ENCODE measurements around the gene NMNAT2. TPM values are rescaled to one million over a fixed set of nuclear protein-coding genes. Genes with fewer than 3 reads are reported as not detected.

Gene NMNAT2
- total RNA-seq, 4 donors from 2014 or later, result 0.20 to 0.48 (median 0.27) TPM; not detected in 1

DNA sequence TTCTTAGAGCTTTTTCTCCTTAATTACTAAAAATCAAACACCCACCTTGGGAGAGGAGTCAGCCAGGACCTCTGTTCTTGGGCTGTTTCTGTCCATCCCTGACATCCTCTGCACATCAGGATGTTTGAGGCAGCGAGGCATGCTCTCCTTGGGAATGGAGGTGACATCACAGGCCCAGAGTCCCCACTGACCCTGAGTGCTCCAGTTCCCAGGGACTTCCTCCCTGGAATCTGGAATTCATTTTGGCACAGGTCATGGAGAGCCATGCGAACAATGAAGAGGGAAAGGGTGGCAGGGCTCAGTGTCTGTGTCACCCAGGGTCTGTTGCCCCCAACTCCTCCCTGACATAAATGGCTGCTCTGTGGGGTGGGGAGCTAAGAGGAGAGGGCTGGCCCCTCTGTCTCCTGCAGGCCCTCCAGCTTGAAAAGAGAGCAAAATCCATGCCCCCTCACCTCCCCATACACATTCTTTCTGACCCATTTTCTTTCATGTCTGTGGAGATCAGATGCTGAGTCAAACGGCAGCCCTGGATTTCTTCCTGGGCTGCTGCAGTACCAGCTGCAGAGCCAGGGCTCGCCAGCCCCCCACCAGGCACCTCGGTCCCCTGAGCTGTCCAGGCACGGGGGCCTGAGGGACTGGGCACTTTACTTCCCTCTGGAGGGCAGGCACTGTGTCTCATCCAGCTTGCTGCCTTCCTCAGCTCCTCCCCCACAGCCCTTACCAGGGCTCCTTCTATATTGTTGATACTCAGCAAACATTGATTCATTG, 102.0 kb downstream of the NMNAT2 start:
- Histone ChIP-seq H3K4me3 (no peak overlapping the region), H3K9me3 (no peaks in the 10 kb centered on the region), H3K27me3 (no peaks in the 10 kb centered on the region), H3K27ac (peak overlapping the region in 1 of 4 donors; percentile 32), H3K4me1 (peaks cover 5 to 16% (median 10%) of the 10 kb centered on the region in 4 donors), H3K36me3 (no peaks in the 10 kb centered on the region)
- TF ChIP-seq, protein P1, sequence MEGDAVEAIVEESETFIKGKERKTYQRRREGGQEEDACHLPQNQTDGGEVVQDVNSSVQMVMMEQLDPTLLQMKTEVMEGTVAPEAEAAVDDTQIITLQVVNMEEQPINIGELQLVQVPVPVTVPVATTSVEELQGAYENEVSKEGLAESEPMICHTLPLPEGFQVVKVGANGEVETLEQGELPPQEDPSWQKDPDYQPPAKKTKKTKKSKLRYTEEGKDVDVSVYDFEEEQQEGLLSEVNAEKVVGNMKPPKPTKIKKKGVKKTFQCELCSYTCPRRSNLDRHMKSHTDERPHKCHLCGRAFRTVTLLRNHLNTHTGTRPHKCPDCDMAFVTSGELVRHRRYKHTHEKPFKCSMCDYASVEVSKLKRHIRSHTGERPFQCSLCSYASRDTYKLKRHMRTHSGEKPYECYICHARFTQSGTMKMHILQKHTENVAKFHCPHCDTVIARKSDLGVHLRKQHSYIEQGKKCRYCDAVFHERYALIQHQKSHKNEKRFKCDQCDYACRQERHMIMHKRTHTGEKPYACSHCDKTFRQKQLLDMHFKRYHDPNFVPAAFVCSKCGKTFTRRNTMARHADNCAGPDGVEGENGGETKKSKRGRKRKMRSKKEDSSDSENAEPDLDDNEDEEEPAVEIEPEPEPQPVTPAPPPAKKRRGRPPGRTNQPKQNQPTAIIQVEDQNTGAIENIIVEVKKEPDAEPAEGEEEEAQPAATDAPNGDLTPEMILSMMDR (IDR thresholded peaks at IDR 0.05), result no peak
- TF ChIP-seq POLR2A (IDR thresholded peaks at IDR 0.05), result no peak
- TF ChIP-seq EP300 (IDR thresholded peaks at IDR 0.05; ENCODE audit: low read depth), result no peak
- TF ChIP-seq POLR2AphosphoS5 (IDR thresholded peaks at IDR 0.05), result no peak
- in situ Hi-C loops (cut with MboI; ENCODE audit: low pct_ligation_motif_present in 1 of 4, low pct_unique_long_range_greater_than_20kb in 1 of 4, low sequenced_read_pairs in 3 of 4) (no loop called here), intact Hi-C loops (cut with DNase I; ENCODE audit: low total_unique reads) (loop anchor here (5.0 kb wide), 1 partner anchor 34 kb away; no protein-coding TSS in a partner anchor)
- DNase-seq, result no peak
- 53% methylated on average over 6 of the region's 6 CpGs; no CpG with 5 or more reads in 1 of the 2 donors for WGBS, 2 donors (ENCODE audit: low coverage in 1 of 2)

DNA sequence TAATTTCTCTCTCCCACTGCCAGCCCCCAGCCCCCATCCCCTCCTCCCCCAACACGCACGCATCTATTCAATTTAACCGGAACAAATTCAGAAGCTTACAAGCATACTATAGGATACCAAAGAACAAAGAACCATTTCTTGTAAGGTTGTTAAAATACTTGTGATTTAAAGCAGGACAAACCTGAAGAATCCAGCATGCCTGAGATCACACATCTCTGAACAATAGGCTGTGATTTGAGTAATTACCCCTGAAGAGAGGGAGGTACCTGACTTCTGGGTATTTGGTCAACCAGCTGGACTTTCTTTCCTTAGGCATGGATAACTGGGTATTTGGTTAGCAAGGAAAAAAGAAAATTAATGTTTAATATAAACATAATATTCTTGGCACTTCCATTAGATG, 105.1 kb downstream of the NMNAT2 start:
- Histone ChIP-seq H3K27ac (peak overlapping the region in 1 of 4 donors; percentile 33), H3K27me3 (no peaks in the 10 kb centered on the region), H3K4me3 (no peak overlapping the region), H3K9me3 (no peaks in the 10 kb centered on the region), H3K4me1 (peaks cover 0 to 5% (median 2%) of the 10 kb centered on the region in 4 donors), H3K36me3 (no peaks in the 10 kb centered on the region)
- intact Hi-C loops (cut with DNase I; ENCODE audit: low total_unique reads), result no loop called here
- in situ Hi-C loops (cut with MboI; ENCODE audit: low pct_ligation_motif_present in 1 of 4, low pct_unique_long_range_greater_than_20kb in 1 of 4, low sequenced_read_pairs in 3 of 4), result no loop called here
- no peak for DNase-seq
- 87 to 88% methylated on average over 3 of the region's 3 CpGs for WGBS, 2 donors (ENCODE audit: low coverage in 1 of 2)
- TF ChIP-seq, protein P1 (IDR thresholded peaks at IDR 0.05), result no peak
- TF ChIP-seq POLR2A (IDR thresholded peaks at IDR 0.05) (no peak), EP300 (IDR thresholded peaks at IDR 0.05; ENCODE audit: low read depth) (no peak), POLR2AphosphoS5 (IDR thresholded peaks at IDR 0.05) (no peak)

DNA sequence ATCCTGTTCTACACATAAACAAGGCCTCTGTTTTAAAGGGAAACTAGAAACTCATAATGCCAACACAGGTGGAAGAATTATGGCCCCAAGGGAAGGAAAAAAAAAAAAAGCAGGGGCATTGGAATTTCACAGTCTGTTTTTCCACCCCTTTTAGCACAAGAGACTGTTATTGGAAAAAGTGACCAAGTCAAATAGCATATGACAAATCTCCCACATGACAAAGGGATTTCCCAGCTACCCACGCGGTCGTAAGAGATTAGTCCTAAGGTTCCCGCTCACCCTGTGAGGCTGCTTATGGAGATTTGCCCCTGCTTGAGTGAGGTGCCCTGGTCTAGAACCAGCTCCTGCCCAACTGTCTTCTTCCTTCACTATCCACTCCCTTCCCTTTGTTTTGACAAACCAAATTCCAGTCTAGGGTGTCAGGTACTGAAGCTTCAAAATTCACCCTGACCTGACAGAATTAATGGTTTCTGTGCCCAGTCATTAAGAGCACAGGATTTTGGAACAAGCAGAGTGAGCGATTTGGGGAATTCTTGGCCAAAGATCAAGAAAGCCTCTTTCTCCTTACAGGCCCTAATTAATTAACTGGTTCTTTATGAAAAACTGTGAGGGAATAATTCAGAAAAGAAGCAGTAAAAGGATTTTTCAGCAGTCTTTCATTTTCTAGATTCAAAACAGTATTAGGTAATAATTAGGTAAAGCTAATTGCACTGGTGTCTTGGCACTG, 107.3 kb downstream of the NMNAT2 start:
- H3K27ac ChIP-seq, result peak overlapping the region; percentile 20 to 68 (median 56)
- no peak overlapping the region for H3K4me3 ChIP-seq
- H3K27me3 ChIP-seq, result no peaks in the 10 kb centered on the region
- H3K9me3 ChIP-seq, result no peaks in the 10 kb centered on the region
- TF ChIP-seq, protein P1 (IDR thresholded peaks at IDR 0.05), result no peak
- TF ChIP-seq POLR2AphosphoS5 (IDR thresholded peaks at IDR 0.05), result peak in 1 of 3 donors; percentile 29
- TF ChIP-seq EP300 (IDR thresholded peaks at IDR 0.05; ENCODE audit: low read depth), result no peak
- TF ChIP-seq POLR2A (IDR thresholded peaks at IDR 0.05), result no peak
- 56 to 71% methylated on average over 5 of the region's 5 CpGs for WGBS, 2 donors (ENCODE audit: low coverage in 1 of 2)
- intact Hi-C loops (cut with DNase I; ENCODE audit: low total_unique reads) (no loop called here), in situ Hi-C loops (cut with MboI; ENCODE audit: low pct_ligation_motif_present in 1 of 4, low pct_unique_long_range_greater_than_20kb in 1 of 4, low sequenced_read_pairs in 3 of 4) (no loop called here)
- H3K4me1 ChIP-seq, result no peaks in the 10 kb centered on the region
- DNase-seq, result no peak
- H3K36me3 ChIP-seq, result no peaks in the 10 kb centered on the region

DNA sequence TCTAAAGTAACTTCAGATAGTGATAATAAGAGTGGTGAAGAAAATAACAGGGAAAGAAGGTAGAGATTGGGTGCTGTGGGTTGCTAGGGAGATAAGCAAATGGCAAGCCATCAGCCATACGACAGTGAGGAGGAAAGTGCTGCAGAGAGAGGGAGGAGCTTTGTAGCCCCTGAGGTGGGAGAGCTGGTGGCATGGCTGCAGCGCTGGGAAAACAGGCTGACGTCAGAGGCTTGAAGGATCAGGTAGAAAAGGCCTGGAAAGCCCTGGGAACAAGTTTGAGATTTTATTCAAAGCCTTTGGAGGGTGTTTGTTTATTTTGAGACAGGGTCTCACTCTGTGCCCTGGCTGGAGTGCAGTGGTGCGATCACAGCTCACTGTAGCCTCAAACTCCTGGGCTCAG, 109.5 kb downstream of the NMNAT2 start:
- Histone ChIP-seq H3K27ac (no peak overlapping the region), H3K36me3 (no peaks in the 10 kb centered on the region), H3K9me3 (no peaks in the 10 kb centered on the region), H3K4me1 (peaks cover 0 to 5% (median 2%) of the 10 kb centered on the region in 4 donors), H3K4me3 (no peak overlapping the region), H3K27me3 (no peaks in the 10 kb centered on the region)
- intact Hi-C loops (cut with DNase I; ENCODE audit: low total_unique reads) (no loop called here), in situ Hi-C loops (cut with MboI; ENCODE audit: low pct_ligation_motif_present in 1 of 4, low pct_unique_long_range_greater_than_20kb in 1 of 4, low sequenced_read_pairs in 3 of 4) (no loop called here)
- DNase-seq, result no peak
- TF ChIP-seq, protein P1 (IDR thresholded peaks at IDR 0.05), result no peak
- no peak for TF ChIP-seq POLR2AphosphoS5 (IDR thresholded peaks at IDR 0.05)
- TF ChIP-seq POLR2A (IDR thresholded peaks at IDR 0.05), result no peak
- no peak for TF ChIP-seq EP300 (IDR thresholded peaks at IDR 0.05; ENCODE audit: low read depth)
- WGBS, 2 donors (ENCODE audit: low coverage in 1 of 2), result 90 to 98% methylated on average over 3 to 4 of the region's 4 CpGs

Data from transverse colon (tissue), 4 donors.